OCI-LY3 (cell line): Measurements from ENCODE around the gene DUSP14.

Source experiments
- H2AFZ ChIP-seq: fragments of 200-600, 300-600 bp; shearing (Covaris generic); 2 replicates; pipeline ENCODE4 v1.6.0; 2014; ENCODE audit warnings: antibody characterized with exemption, low read depth, low read length
- H3K27ac ChIP-seq: fragments of 200-600, 300-600 bp; sonication (generic); 2 replicates; pipeline ENCODE4 v1.5.1; 2014; ENCODE audit warnings: mild to moderate bottlenecking, low read length, moderate library complexity, mixed read lengths
- H3K27me3 ChIP-seq: fragments of 200-600, 300-600 bp; sonication (generic); 2 replicates; pipeline ENCODE4 v1.6.1; 2014; ENCODE audit warnings: low read depth, low read length, mixed read lengths
- H3K36me3 ChIP-seq: fragments of 200-600, 300-600 bp; sonication (generic); replicated peaks from 2 replicates; pipeline ENCODE3; 2014; ENCODE audit warnings: low read depth, low read length, mixed read lengths
- H3K4me1 ChIP-seq: fragments of 300-600, 200-600 bp; sonication (generic); 2 replicates; pipeline ENCODE4 v1.6.1; 2014; ENCODE audit warnings: low read length, mixed read lengths
- H3K4me2 ChIP-seq: fragments of 200-600, 300-600 bp; sonication (generic); 2 replicates; pipeline ENCODE4 v1.6.1; 2014; ENCODE audit warnings: low read length, mixed read lengths
- H3K4me3 ChIP-seq: fragments of 300-600, 200-600 bp; sonication (generic); 2 replicates; pipeline ENCODE4 v1.5.1; 2014; ENCODE audit warnings: antibody characterized with exemption, mild to moderate bottlenecking, low read length, moderate library complexity
- H3K79me2 ChIP-seq: fragments of 300-600, 200-600 bp; shearing (Covaris generic); 2 replicates; pipeline ENCODE4 v1.6.1; 2014; ENCODE audit warnings: mild to moderate bottlenecking, low read length, mixed read lengths
- H3K9ac ChIP-seq: fragments of 300-600, 200-600 bp; shearing (Covaris generic); 2 replicates; pipeline ENCODE4 v1.6.0; 2014; ENCODE audit warnings: mild to moderate bottlenecking, low read length, moderate library complexity
- H3K9me3 ChIP-seq: fragments of 200-600, 300-600 bp; shearing (Covaris generic); 2 replicates; pipeline ENCODE4 v1.6.1; 2014; ENCODE audit warnings: low read length, mixed read lengths; ENCODE audit not compliant: insufficient read depth
- H4K20me1 ChIP-seq: fragments of 200-600, 300-600 bp; sonication (generic); 2 replicates; pipeline ENCODE4 v1.6.1; 2016; ENCODE audit warnings: low read length, mixed read lengths; ENCODE audit not compliant: insufficient read depth
- CTCF ChIP-seq: fragments of 200-600, 300-600 bp; sonication (generic); IDR thresholded peaks from 2 replicates; pipeline ENCODE4 v1.5.1; 2014; ENCODE audit warnings: antibody characterized with exemption, low read length, low read depth
- EZH2phosphoT487 ChIP-seq: fragments of 200-600 bp; shearing (Covaris generic); IDR thresholded peaks from 2 replicates; pipeline ENCODE4 v1.6.1; 2018; ENCODE audit warnings: antibody characterized with exemption, mixed run types, low read depth

DUSP14 gene

GRCh38 chr17:37562016-37562745 is 72.5 kb downstream of the DUSP14 start:
- Histone ChIP-seq H3K36me3 (peaks cover 34% of the 10 kb centered on the region), H3K27me3 (no peaks in the 10 kb centered on the region), H2AFZ (no peak overlapping the region), H3K4me2 (no peak overlapping the region), H3K9ac (no peak overlapping the region), H3K27ac (no peak overlapping the region), H3K4me1 (no peaks in the 10 kb centered on the region), H3K79me2 (no peaks in the 10 kb centered on the region), H3K9me3 (no peaks in the 10 kb centered on the region), H3K4me3 (no peak overlapping the region), H4K20me1 (no peaks in the 10 kb centered on the region)
- no peak for TF ChIP-seq EZH2phosphoT487
- TF ChIP-seq CTCF, result no peak
